ENCODE measurements around the gene GTPBP10.

Gene GTPBP10

GRCh38 chr7:90383861-90384260 lies 37.3 kb downstream of the GTPBP10 start:
- DNase-seq: peak in 1 of 2 experiments; percentile 62

- DNase-seq: no peak
These were observed 37.9 kb downstream of the GTPBP10 start for GRCh38 chr7:90384433-90384832.

- DNase-seq: no peak
These were observed 41.1 kb downstream of the GTPBP10 start for GRCh38 chr7:90387470-90388240.

- no peak for DNase-seq
These were observed 44.4 kb downstream of the GTPBP10 start for GRCh38 chr7:90390926-90391325.

- DNase-seq: no peak
These were observed 45.0 kb downstream of the GTPBP10 start for GRCh38 chr7:90391488-90391887.

GRCh38 chr7:90396420-90396819 lies 49.9 kb downstream of the GTPBP10 start:
- no peak for DNase-seq

GRCh38 chr7:90401989-90402388 lies 55.5 kb downstream of the GTPBP10 start:
- no peak for DNase-seq

- DNase-seq: no peak
These were observed 56.3 kb downstream of the GTPBP10 start for GRCh38 chr7:90402785-90403173.

GRCh38 chr7:90403174-90404113 lies 56.9 kb downstream of the GTPBP10 start, which contains the start of gene CLDN12:
Gene CLDN12, plus strand, starts transcription at chr7:90403461. Its CDS starts 9,216 bp downstream, at chr7:90412677.
- DNase-seq: peak; percentile 85 to 90

GRCh38 chr7:90404777-90405176 lies 58.3 kb downstream of the GTPBP10 start:
- DNase-seq: no peak

GRCh38 chr7:90407484-90407821 lies 60.9 kb downstream of the GTPBP10 start:
- no peak for DNase-seq

- DNase-seq: no peak
These were observed 61.6 kb downstream of the GTPBP10 start for GRCh38 chr7:90408142-90408541.

GRCh38 chr7:90409667-90410066 lies 63.2 kb downstream of the GTPBP10 start:
- DNase-seq: no peak

GRCh38 chr7:90411510-90411909 lies 65.0 kb downstream of the GTPBP10 start:
- no peak for DNase-seq

- DNase-seq: peak in 1 of 2 experiments; percentile 12
These were observed 66.1 kb downstream of the GTPBP10 start for GRCh38 chr7:90412458-90413184.

GRCh38 chr7:90413185-90413528 lies 66.6 kb downstream of the GTPBP10 start:
- DNase-seq: no peak

- DNase-seq: no peak
These were observed 75.1 kb downstream of the GTPBP10 start for GRCh38 chr7:90421651-90422050.

GRCh38 chr7:90424720-90425119 lies 78.2 kb downstream of the GTPBP10 start:
- no peak for DNase-seq

- DNase-seq: no peak
These were observed 78.9 kb downstream of the GTPBP10 start for GRCh38 chr7:90425376-90425775.

GRCh38 chr7:90430614-90431460 lies 84.3 kb downstream of the GTPBP10 start:
- no peak for DNase-seq

GRCh38 chr7:90432752-90433151 lies 86.2 kb downstream of the GTPBP10 start:
- no peak for DNase-seq

- no peak for DNase-seq
These were observed 86.7 kb downstream of the GTPBP10 start for GRCh38 chr7:90433221-90433620.
